A673 (cell line): ENCODE results near the gene SLC35D2. TPM values are rescaled to one million over a fixed set of nuclear protein-coding genes. Genes with fewer than 3 reads are reported as not detected.
"Not testable (repeated sequence)": the region's sequence is repeated elsewhere in the genome, so short reads cannot be mapped to it uniquely, and the experiment has no call there.

ENCODE experiments used
- BruUV-seq: library from RNA; stranded (reverse); fragments of 400-500 nt; replicated peaks from 2 replicates; lab custom pipeline; 2021; lab: Mats Ljungman, UMichigan
- CTCF ChIA-PET: fragments of 300-600 bp; sonication (Branson Sonifier 250); formaldehyde crosslinking; loops from one replicate; lab custom pipeline; 2022; ENCODE audit warnings: antibody characterized with exemption; lab: Charles Lee
- POLR2A ChIA-PET: fragments of 300-600 bp; sonication (Branson Sonifier 250); formaldehyde crosslinking; loops from one replicate; lab custom pipeline; 2022; ENCODE audit warnings: antibody characterized with exemption; ENCODE audit not compliant: low non-redundant PET; lab: Charles Lee
- DNase-seq: peaks from one replicate; pipeline ENCODE4 v3.0.0-alpha.2; 2015; ENCODE audit warnings: low spot score
- H3K27ac ChIP-seq: fragments of 200-600 bp; sonication (generic); 2 replicates; pipeline ENCODE4 v1.5.1; 2016; ENCODE audit warnings: mixed run types, low read depth, mild to moderate bottlenecking, mixed read lengths, antibody characterized with exemption, low read length; ENCODE audit not compliant: poor library complexity, severe bottlenecking
- H3K27me3 ChIP-seq: fragments of 200-600 bp; sonication (generic); replicated peaks from 2 replicates; pipeline ENCODE4 v1.6.1; 2017; ENCODE audit warnings: mixed run types, low read depth, mild to moderate bottlenecking, mixed read lengths, antibody characterized with exemption, low read length; ENCODE audit not compliant: insufficient read depth, poor library complexity
- H3K36me3 ChIP-seq: fragments of 200-600 bp; sonication (generic); 2 replicates; pipeline ENCODE4 v1.6.1; 2016; ENCODE audit warnings: mixed run types, mild to moderate bottlenecking, mixed read lengths, antibody characterized with exemption, low read length; ENCODE audit not compliant: insufficient read depth, poor library complexity, severe bottlenecking
- H3K4me1 ChIP-seq: fragments of 200-600 bp; sonication (generic); 2 replicates; pipeline ENCODE4 v1.6.1; 2017; ENCODE audit warnings: mixed run types, mild to moderate bottlenecking, mixed read lengths, antibody characterized with exemption, low read length; ENCODE audit not compliant: insufficient read depth, poor library complexity, severe bottlenecking
- H3K4me3 ChIP-seq: fragments of 200-600 bp; sonication (generic); 2 replicates; pipeline ENCODE4 v1.5.1; 2016; ENCODE audit warnings: low read depth, mixed run types, mild to moderate bottlenecking, mixed read lengths, low read length; ENCODE audit not compliant: poor library complexity, severe bottlenecking
- H3K9me3 ChIP-seq: fragments of 200-600 bp; sonication (generic); 2 replicates; pipeline ENCODE4 v1.6.1; 2016; ENCODE audit warnings: mixed run types, low read depth, mild to moderate bottlenecking, mixed read lengths, antibody characterized with exemption, low read length; ENCODE audit not compliant: poor library complexity, severe bottlenecking
- CTCF ChIP-seq: fragments of 300-800, 200-600 bp; sonication (generic); conservative IDR thresholded peaks from 2 replicates; pipeline ENCODE4 v1.5.1; 2017; ENCODE audit warnings: low read depth, mild to moderate bottlenecking, antibody characterized with exemption, low read length, moderate library complexity, mixed read lengths
- EZH2 ChIP-seq: fragments of 200-600 bp; sonication (generic); IDR thresholded peaks from 2 replicates; pipeline ENCODE4 v1.6.1; 2017; ENCODE audit warnings: borderline replicate concordance, low read depth, mild to moderate bottlenecking, mixed read lengths, antibody characterized with exemption, low read length; ENCODE audit not compliant: poor library complexity, severe bottlenecking
- intact Hi-C: fragments of 100-400 bp; cut with micrococcal nuclease; formaldehyde crosslinking; loops from one replicate; pipeline ENCODE4 v1.10.0; 2022; ENCODE audit not compliant: unreplicated experiment
- total RNA-seq: library from RNA; stranded (reverse); gene quantifications from 2 replicates; pipeline ENCODE4 v1.2.3, GENCODE V29; 2021

The SLC35D2 gene
- total RNA-seq, 1 experiment from 2014 or later: 1.1 TPM

- no peak for TF ChIP-seq EZH2
- no peak for TF ChIP-seq CTCF
- Histone ChIP-seq H3K36me3 (no peaks in the 10 kb centered on the region), H3K4me1 (no peaks in the 10 kb centered on the region), H3K4me3 (no peak overlapping the region), H3K27ac (no peak overlapping the region), H3K27me3 (no peaks in the 10 kb centered on the region), H3K9me3 (no peaks in the 10 kb centered on the region)
- intact Hi-C loops: no loop called here
- ChIA-PET CTCF (no interaction called here), POLR2A (no interaction called here)
- no peak for DNase-seq
- BruUV-seq: no TSS peak
Measured at GRCh38 chr9:96367943-96368342, 15.6 kb downstream of the SLC35D2 start.

GRCh38 chr9:96363175-96363967 is 20.1 kb downstream of the SLC35D2 start:
- H3K4me3 ChIP-seq: no peak overlapping the region
- H3K9me3 ChIP-seq: no peaks in the 10 kb centered on the region
- no peak for DNase-seq
- intact Hi-C loops: no loop called here
- BruUV-seq: no TSS peak
- H3K4me1 ChIP-seq: no peaks in the 10 kb centered on the region
- no peak overlapping the region for H3K27ac ChIP-seq
- ChIA-PET POLR2A (no interaction called here), CTCF (no interaction called here)
- no peak for TF ChIP-seq CTCF
- no peak for TF ChIP-seq EZH2
- no peaks in the 10 kb centered on the region for H3K36me3 ChIP-seq
- H3K27me3 ChIP-seq: no peaks in the 10 kb centered on the region

DNA sequence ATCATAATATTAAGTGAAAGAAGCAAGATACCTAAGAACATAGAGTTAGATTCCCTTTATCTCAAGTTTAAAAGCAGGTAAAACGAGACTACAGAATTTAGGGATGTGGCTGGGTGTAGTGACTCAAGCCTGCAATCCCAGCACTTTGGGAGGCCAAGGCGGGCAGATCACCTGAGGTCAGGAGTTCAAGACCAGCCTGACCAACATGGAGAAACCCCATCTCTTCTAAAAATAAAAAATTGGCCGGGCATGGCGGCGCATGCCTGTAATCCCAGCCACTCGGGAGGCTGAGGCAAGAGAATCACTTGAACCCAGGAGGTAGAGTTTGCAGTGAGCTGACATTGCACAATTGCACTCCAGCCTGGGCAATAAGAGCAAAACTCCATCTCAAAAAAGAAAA is 21.4 kb downstream of the SLC35D2 start:
- H3K36me3 ChIP-seq, DNase-seq, CTCF ChIA-PET, intact Hi-C loops, H3K4me1 ChIP-seq, H3K9me3 ChIP-seq, H3K4me3 ChIP-seq, H3K27ac ChIP-seq, BruUV-seq, H3K27me3 ChIP-seq, POLR2A ChIA-PET: not testable (repeated sequence)

GRCh38 chr9:96361668-96362067 is 21.8 kb downstream of the SLC35D2 start:
- intact Hi-C loops: no loop called here
- Histone ChIP-seq H3K4me3 (no peak overlapping the region), H3K9me3 (no peaks in the 10 kb centered on the region), H3K27ac (no peak overlapping the region), H3K27me3 (no peaks in the 10 kb centered on the region), H3K4me1 (no peaks in the 10 kb centered on the region), H3K36me3 (no peaks in the 10 kb centered on the region)
- ChIA-PET CTCF (no interaction called here), POLR2A (interaction anchor here (0.5 kb wide), 1 partner anchor 88 kb away, joined by 3 read pairs; no protein-coding TSS in a partner anchor)
- no TSS peak for BruUV-seq
- no peak for TF ChIP-seq EZH2
- TF ChIP-seq CTCF: no peak
- DNase-seq: no peak
